OCI-LY1 (cell line): ENCODE measurements around the gene ERCC4.

ENCODE experiments used
- CTCF ChIP-seq: fragments of 200-600 bp; sonication (generic), shearing (Covaris generic); IDR thresholded peaks from 2 replicates; pipeline ENCODE4 v1.5.1; 2017; ENCODE audit warnings: mild to moderate bottlenecking, antibody characterized with exemption, low read length, moderate library complexity, mixed read lengths
- EZH2 ChIP-seq: fragments of 200-600 bp; sonication (generic), shearing (Covaris generic); IDR thresholded peaks from 2 replicates; pipeline ENCODE4 v1.8.0; 2017; ENCODE audit warnings: borderline replicate concordance, mixed run types, mild to moderate bottlenecking, antibody characterized with exemption, low read length, moderate library complexity, mixed read lengths

GRCh38 chr16:13992976-13993375 lies 73.0 kb downstream of the ERCC4 start:
- TF ChIP-seq CTCF (no peak), EZH2 (no peak)
